GF-D8 (cell line): ENCODE results near the gene TTLL10.
"Not testable (repeated sequence)": the region's sequence is repeated elsewhere in the genome, so short reads cannot be mapped to it uniquely, and the experiment has no call there.

Experiments
- DNase-seq: peaks from one replicate; lab custom pipeline; 2025; lab: John Stamatoyannopoulos, UW

The TTLL10 gene

DNA sequence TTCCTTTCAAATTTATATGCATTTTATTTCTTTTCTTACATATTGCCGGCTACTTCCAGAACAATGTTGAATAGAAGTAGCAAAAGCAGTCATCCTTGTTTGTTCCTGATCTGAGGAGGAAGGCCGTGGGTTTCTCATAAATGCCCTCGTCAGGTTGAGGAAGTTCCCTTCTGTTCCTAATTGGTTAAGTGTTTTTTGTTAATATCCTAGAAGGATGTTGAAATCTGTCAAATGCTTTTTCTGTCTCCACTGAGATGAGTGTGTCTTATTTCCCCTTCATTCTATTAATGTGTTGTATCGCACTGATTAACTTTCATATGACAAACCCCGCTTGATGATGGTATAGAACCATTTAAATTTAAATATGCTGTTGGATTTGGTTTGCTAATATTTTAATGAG, 15.4 kb downstream of the TTLL10 start:
- no peak for DNase-seq

DNA sequence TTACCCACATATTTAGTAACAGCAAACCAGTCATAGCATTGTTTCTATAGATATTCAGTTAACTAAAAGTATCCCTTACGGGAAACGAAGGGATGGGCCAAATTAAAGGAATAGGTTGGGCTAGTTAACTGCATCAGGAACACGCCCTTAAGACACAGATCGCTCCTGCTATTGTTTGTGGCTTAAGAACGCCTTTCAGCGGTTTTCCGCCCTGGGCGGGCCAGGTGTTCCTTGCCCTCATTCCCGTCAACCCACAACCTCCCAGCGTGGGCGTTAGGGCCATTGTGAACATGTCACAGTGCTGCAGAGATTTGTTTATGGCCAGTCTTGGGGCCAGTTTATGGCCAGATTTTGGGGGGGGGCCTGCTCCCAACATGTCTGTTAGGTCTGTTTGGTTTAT, 18.1 kb downstream of the TTLL10 start:
- no peak for DNase-seq

GRCh38 chr1:1194723-1195122, 21.0 kb downstream of the TTLL10 start:
- no peak for DNase-seq

DNA sequence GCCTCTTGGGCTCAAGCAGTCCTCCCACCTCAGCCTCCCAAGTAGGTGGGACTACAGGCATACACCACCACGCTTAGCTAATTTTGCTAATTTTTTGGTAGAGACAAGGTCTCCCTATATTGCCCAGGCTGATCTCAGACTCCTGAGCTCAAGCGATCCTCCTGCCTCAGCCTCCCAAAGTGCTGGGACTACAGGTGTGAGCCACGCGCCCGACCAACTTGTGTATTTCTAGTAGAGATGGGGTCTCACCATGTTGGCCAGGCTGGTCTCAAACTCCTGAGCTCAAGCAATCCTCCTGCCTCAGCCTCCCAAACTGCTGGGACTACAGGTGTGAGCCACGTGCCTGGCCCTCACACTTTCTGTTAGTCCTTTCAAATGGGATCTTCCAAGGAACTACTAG, 22.0 kb downstream of the TTLL10 start:
- DNase-seq = not testable (repeated sequence)

GRCh38 chr1:1196431-1197187, 22.9 kb downstream of the TTLL10 start:
- DNase-seq = no peak

DNA sequence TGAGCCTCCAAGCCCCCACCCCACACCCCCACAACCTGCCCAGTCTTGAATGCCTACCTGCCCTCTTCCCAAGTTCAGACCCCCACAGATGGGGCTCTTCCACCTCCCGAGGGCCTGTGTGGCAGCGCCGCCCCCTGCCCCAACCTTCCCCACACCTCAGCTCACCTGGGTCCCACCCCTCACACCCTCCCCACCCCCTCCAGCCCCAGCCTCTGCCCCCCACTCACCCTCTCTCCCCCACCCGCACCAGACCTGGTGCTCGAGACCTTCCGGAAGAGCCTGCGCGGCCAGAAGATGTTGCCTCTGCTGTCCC, 23.5 kb downstream of the TTLL10 start:
- DNase-seq = no peak

- DNase-seq = no peak
Measured at GRCh38 chr1:1197551-1198422, 24.1 kb downstream of the TTLL10 start.

GRCh38 chr1:1198423-1199140, 24.9 kb downstream of the TTLL10 start:
- DNase-seq = no peak

DNA sequence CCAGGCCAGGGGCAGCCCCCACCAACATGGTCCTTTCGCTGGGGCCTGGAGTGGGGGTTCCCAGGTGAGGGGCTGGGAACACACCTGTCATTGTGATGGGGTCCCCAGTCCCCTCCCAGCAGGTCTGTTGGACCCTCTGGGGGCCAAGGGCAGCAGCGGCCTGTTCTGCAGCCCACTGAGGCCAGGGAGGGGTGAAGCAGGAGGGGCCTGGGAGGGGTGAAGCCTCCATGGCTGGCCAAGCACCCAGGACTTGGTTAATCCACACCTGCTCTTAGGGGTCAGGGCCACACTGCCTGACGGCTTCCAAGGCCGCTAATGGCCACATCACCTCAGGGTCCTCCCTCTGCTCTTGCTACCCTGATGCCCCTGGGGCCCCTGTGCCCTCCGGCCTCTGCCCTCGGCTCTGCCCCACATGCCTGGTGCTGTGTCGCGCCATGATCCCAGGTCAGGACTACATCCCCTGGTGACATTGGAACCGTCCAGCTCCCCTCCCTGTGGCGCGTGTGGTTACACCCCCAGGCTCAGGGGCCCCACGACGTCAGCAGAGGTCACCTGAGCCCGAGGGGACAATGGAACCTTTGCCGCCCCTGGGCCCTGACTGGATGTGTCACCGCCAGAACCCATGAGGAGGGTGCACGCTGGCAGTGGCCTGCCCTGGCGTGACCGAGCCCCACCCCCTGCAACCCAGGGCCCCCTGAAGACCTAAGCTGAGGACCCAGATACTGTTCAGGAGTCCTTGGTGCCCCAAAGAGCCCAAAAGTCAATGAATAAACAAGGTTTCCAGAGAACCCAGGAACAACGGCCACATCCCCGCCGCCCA, 25.7 kb downstream of the TTLL10 start:
- DNase-seq = no peak

GRCh38 chr1:1199961-1200875, 26.5 kb downstream of the TTLL10 start:
- no peak for DNase-seq

GRCh38 chr1:1200876-1201810, 27.5 kb downstream of the TTLL10 start:
- peak; percentile 10 for DNase-seq

GRCh38 chr1:1202831-1203560, 29.3 kb downstream of the TTLL10 start:
- no peak for DNase-seq

GRCh38 chr1:1203561-1204424, 30.1 kb downstream of the TTLL10 start:
- no peak for DNase-seq

- no peak for DNase-seq
Measured at GRCh38 chr1:1204425-1204920, 30.8 kb downstream of the TTLL10 start.

GRCh38 chr1:1204998-1205768, 31.5 kb downstream of the TTLL10 start:
- no peak for DNase-seq

DNA sequence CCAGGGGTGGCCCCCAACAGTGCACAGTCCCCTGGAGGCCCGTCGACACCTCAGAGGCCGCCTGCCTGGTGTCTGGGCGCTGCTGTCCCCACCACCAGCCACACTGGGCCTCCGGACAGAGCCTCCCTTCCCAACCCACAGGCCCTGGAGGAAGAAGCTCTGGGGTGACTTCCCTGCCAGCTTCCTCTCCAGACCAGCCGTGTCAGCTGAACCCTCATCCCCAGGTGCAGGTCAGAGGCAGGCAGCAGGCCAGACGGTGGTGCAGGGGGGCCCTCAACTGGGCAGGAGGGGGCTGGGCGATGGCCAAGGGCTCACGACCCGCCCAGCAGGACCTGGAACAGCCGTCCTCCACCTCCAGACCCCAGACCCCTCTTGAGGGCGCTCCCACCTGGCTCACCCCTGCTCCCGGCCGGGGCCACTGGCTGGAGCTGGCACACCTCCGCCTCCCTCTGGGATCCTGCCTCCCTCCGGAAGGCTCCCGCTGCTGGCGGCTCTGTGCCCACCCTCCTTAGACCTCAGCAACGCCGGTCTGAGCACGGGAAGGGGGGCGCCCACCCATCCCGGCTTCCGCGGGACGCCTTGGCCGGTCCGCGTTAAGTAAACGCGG, 32.2 kb downstream of the TTLL10 start:
- peak; percentile 51 for DNase-seq
